SK-N-SH (cell line): Measurements from ENCODE around the gene TMEM74B. TPM values are rescaled to one million over a fixed set of nuclear protein-coding genes. Genes with fewer than 3 reads are reported as not detected.

Experiments used
- CTCF ChIA-PET: fragments of 300-600, 350-600 bp; formaldehyde crosslinking; extraction: SDS; loops from one replicate; lab custom pipeline; 2021; lab: Yijun Ruan, JAX
- POLR2A ChIA-PET: fragments of 350-600 bp; sonication (Branson Sonifier 250); formaldehyde crosslinking; extraction: SDS; loops from one replicate; lab custom pipeline; 2020; ENCODE audit warnings: antibody characterized with exemption, inconsistent platforms; lab: Yijun Ruan, JAX
- DNase-seq: peaks from one replicate; pipeline ENCODE4 v3.0.0; 2012
- H2AFZ ChIP-seq: fragments of 200-600 bp; sonication (generic); 2 replicates; pipeline ENCODE4 v1.8.1; 2016; ENCODE audit warnings: antibody characterized with exemption, mild to moderate bottlenecking, low read depth
- H3F3A ChIP-seq: fragments of 200-600 bp; sonication (generic); replicated peaks from 2 replicates; pipeline ENCODE3; 2016; ENCODE audit warnings: antibody characterized with exemption, mild to moderate bottlenecking; ENCODE audit not compliant: insufficient read depth
- H3K27ac ChIP-seq, 2 experiments: fragments of 200-500 bp in 1 of 2; fragments of 200-600 bp in 1 of 2; sonication (Bioruptor generic) in 1 of 2; sonication (generic), shearing (Covaris generic) in 1 of 2; 2 replicates each; pipeline versions ENCODE4 v1.5.1 to v1.6.1; 2014 to 2016; ENCODE audit warnings: low read depth in 2 of 2, inconsistent platforms in 1 of 2, low read length in 1 of 2, mild to moderate bottlenecking in 1 of 2, mixed read lengths in 1 of 2
- H3K27me3 ChIP-seq: fragments of 200-600 bp; sonication (generic), shearing (Covaris generic); 2 replicates; pipeline ENCODE4 v1.6.1; 2016; ENCODE audit warnings: mixed run types; ENCODE audit not compliant: insufficient read depth
- H3K36me3 ChIP-seq, 2 experiments: fragments of 200-500 bp in 1 of 2; fragments of 200-600 bp in 1 of 2; sonication (Bioruptor generic) in 1 of 2; sonication (generic) in 1 of 2; replicated peaks in 1 of 2; 2 replicates each; pipeline versions ENCODE3 to v1.5.1; 2014 to 2016; ENCODE audit warnings: low read length in 1 of 2, mild to moderate bottlenecking in 1 of 2; ENCODE audit not compliant: insufficient read depth in 2 of 2, control insufficient read depth in 1 of 2
- H3K4me1 ChIP-seq, 2 experiments: fragments of 200-500 bp in 1 of 2; fragments of 200-600 bp in 1 of 2; sonication (Bioruptor generic) in 1 of 2; sonication (generic), shearing (Covaris generic) in 1 of 2; 2 replicates each; pipeline versions ENCODE4 v1.5.1 to v1.6.1; 2014 to 2016; ENCODE audit warnings: low read depth in 1 of 2, low read length in 1 of 2, mixed run types in 1 of 2; ENCODE audit not compliant: insufficient read depth in 2 of 2, control insufficient read depth in 1 of 2
- H3K4me2 ChIP-seq: fragments of 200-600 bp; sonication (generic), shearing (Covaris generic); 2 replicates; pipeline ENCODE4 v1.6.1; 2017; ENCODE audit warnings: mixed run types
- H3K4me3 ChIP-seq, 2 experiments: fragments of 200-500 bp in 1 of 2; fragments of 200-600 bp in 1 of 2; sonication (Bioruptor generic) in 1 of 2; sonication (generic), shearing (Covaris generic) in 1 of 2; 2 replicates each; pipeline versions ENCODE4 v1.5.1 to v1.8.1; 2014 to 2016; ENCODE audit warnings: low read depth in 2 of 2, inconsistent platforms in 1 of 2, low read length in 1 of 2, mild to moderate bottlenecking in 1 of 2, mixed read lengths in 1 of 2, moderate library complexity in 1 of 2
- H3K79me2 ChIP-seq: fragments of 200-600 bp; sonication (generic); 2 replicates; pipeline ENCODE4 v1.8.1; 2017; ENCODE audit warnings: mild to moderate bottlenecking; ENCODE audit not compliant: insufficient read depth
- H3K9ac ChIP-seq: fragments of 200-600 bp; sonication (generic); 2 replicates; pipeline ENCODE4 v1.6.1; 2017; ENCODE audit warnings: mixed run types
- H3K9me2 ChIP-seq: fragments of 200-600 bp; sonication (generic); 2 replicates; pipeline ENCODE4 v1.6.1; 2017; ENCODE audit warnings: mixed run types
- H3K9me3 ChIP-seq: fragments of 200-600 bp; sonication (generic); 2 replicates; pipeline ENCODE4 v1.6.1; 2017; ENCODE audit warnings: mixed run types, mild to moderate bottlenecking, moderate library complexity
- H4K20me1 ChIP-seq: fragments of 200-600 bp; sonication (generic); 2 replicates; pipeline ENCODE4 v1.6.1; 2017; ENCODE audit warnings: mild to moderate bottlenecking, mixed run types; ENCODE audit not compliant: insufficient read depth
- CHD2 ChIP-seq: fragments of 150-350 bp; IDR thresholded peaks from 2 replicates; pipeline ENCODE4 v1.6.1; 2018; ENCODE audit warnings: low read length; ENCODE audit not compliant: partially characterized antibody
- CTCF ChIP-seq: fragments of 200-600 bp; sonication (generic); IDR thresholded peaks from 2 replicates; pipeline ENCODE4 v1.6.1; 2017; ENCODE audit warnings: antibody characterized with exemption, mild to moderate bottlenecking, moderate library complexity
- EP300 ChIP-seq, 2 experiments: IDR thresholded peaks; 2 replicates each; pipeline versions ENCODE4 v1.4.0 to v1.6.1; 2012; ENCODE audit warnings: borderline replicate concordance in 1 of 2, low read depth in 1 of 2, low read length in 1 of 2
- FOSL2 ChIP-seq: IDR thresholded peaks from 2 replicates; pipeline ENCODE4 v1.4.0; 2012; ENCODE audit warnings: low read depth, mild to moderate bottlenecking, moderate library complexity, borderline replicate concordance
- FOXJ3 ChIP-seq: sonication (generic); formaldehyde crosslinking; IDR thresholded peaks from 2 replicates; pipeline ENCODE4 v1.5.1; 2020; ENCODE audit warnings: mild to moderate bottlenecking, missing genetic modification reagents
- FOXM1 ChIP-seq: IDR thresholded peaks from 2 replicates; pipeline ENCODE4 v1.4.0; 2012; ENCODE audit warnings: low read depth, mild to moderate bottlenecking
- MXI1 ChIP-seq: IDR thresholded peaks from 2 replicates; pipeline ENCODE4 v1.6.1; 2012; ENCODE audit warnings: mild to moderate bottlenecking, low read depth, low read length, improper control_type of control experiment
- POLR2AphosphoS5 ChIP-seq: IDR thresholded peaks from 2 replicates; pipeline ENCODE4 v1.6.1; 2012; ENCODE audit warnings: low read depth, low read length
- RCOR1 ChIP-seq: fragments of 150-350 bp; IDR thresholded peaks from 2 replicates; pipeline ENCODE4 v1.6.1; 2017; ENCODE audit warnings: antibody characterized with exemption, low read length
- REST ChIP-seq: IDR thresholded peaks from 2 replicates; pipeline ENCODE4 v1.6.1; 2012; ENCODE audit warnings: mild to moderate bottlenecking, low read depth, low read length, moderate library complexity
- RFX5 ChIP-seq: IDR thresholded peaks from 2 replicates; pipeline ENCODE4 v1.6.1; 2012; ENCODE audit warnings: mild to moderate bottlenecking, improper control_type of control experiment, low read length
- RXRA ChIP-seq: IDR thresholded peaks from 2 replicates; pipeline ENCODE4 v1.4.0; 2012; ENCODE audit warnings: low read depth, mild to moderate bottlenecking, borderline replicate concordance
- SMC3 ChIP-seq: IDR thresholded peaks from 2 replicates; pipeline ENCODE4 v1.6.1; 2012; ENCODE audit warnings: low read depth, low read length, improper control_type of control experiment
- TCF12 ChIP-seq: IDR thresholded peaks from 2 replicates; pipeline ENCODE4 v1.4.0; 2012
- TEAD4 ChIP-seq: IDR thresholded peaks from 2 replicates; pipeline ENCODE4 v1.4.0; 2012; ENCODE audit warnings: mild to moderate bottlenecking, borderline replicate concordance; ENCODE audit not compliant: insufficient read depth
- USF1 ChIP-seq: IDR thresholded peaks from 2 replicates; pipeline ENCODE4 v1.4.0; 2012; ENCODE audit warnings: low read depth, borderline replicate concordance
- WGBS: methylation state at CpG from one replicate; pipeline ENCODE4 v1.1.6; 2017; ENCODE audit warnings: low lambda C conversion rate; 5-methylcytosine and 5-hydroxymethylcytosine counted together
- polyA plus RNA-seq, 3 experiments: library from polyadenylated mRNA; depleted of rRNA; stranded (reverse); fragments of >200 nt; gene quantifications; 2 replicates each; pipeline ENCODE4 v1.2.3, GENCODE V29; 2012
- TF ChIP-seq, protein P1 (sequence below): fragments of 150-350 bp; IDR thresholded peaks from 2 replicates; pipeline ENCODE4 v1.6.1; 2016; ENCODE audit warnings: mild to moderate bottlenecking, low read depth, low read length
- TF ChIP-seq, protein P2 (sequence below): IDR thresholded peaks from 2 replicates; pipeline ENCODE4 v1.4.0; 2012; ENCODE audit warnings: low read depth, borderline replicate concordance

Gene TMEM74B
- polyA plus RNA-seq, 1 of the 3 experiments (the other 2 are of a cell fraction), result 1.8 TPM

GRCh38 chr20:1205802-1206201 is 21.0 kb upstream of the TMEM74B start:
- Histone ChIP-seq H3K9me2 (no peaks in the 10 kb centered on the region), H3K79me2 (no peaks in the 10 kb centered on the region), H4K20me1 (no peaks in the 10 kb centered on the region), H3K9me3 (no peaks in the 10 kb centered on the region), H3K9ac (no peak overlapping the region), H3K27ac (no peak overlapping the region), H3K27me3 (no peaks in the 10 kb centered on the region; the same call in 1 of the 2 replicates), H3K36me3 (no peaks in the 10 kb centered on the region), H3F3A (no peaks in the 10 kb centered on the region), H3K4me3 (no peak overlapping the region), H3K4me1 (no peaks in the 10 kb centered on the region), H3K4me2 (no peak overlapping the region), H2AFZ (no peak overlapping the region)
- ChIA-PET POLR2A (no interaction called here), CTCF (interaction anchor here (1.1 to 3.7 kb wide), 3 partner anchors 19 to 97 kb away, joined by 3 to 11 read pairs (median 9); no protein-coding TSS in a partner anchor)
- no peak for TF ChIP-seq TCF12
- TF ChIP-seq, protein P1, sequence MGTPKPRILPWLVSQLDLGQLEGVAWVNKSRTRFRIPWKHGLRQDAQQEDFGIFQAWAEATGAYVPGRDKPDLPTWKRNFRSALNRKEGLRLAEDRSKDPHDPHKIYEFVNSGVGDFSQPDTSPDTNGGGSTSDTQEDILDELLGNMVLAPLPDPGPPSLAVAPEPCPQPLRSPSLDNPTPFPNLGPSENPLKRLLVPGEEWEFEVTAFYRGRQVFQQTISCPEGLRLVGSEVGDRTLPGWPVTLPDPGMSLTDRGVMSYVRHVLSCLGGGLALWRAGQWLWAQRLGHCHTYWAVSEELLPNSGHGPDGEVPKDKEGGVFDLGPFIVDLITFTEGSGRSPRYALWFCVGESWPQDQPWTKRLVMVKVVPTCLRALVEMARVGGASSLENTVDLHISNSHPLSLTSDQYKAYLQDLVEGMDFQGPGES, result no peak
- no peak for DNase-seq
- 62% methylated on average over 8 of the region's 8 CpGs for WGBS

DNA sequence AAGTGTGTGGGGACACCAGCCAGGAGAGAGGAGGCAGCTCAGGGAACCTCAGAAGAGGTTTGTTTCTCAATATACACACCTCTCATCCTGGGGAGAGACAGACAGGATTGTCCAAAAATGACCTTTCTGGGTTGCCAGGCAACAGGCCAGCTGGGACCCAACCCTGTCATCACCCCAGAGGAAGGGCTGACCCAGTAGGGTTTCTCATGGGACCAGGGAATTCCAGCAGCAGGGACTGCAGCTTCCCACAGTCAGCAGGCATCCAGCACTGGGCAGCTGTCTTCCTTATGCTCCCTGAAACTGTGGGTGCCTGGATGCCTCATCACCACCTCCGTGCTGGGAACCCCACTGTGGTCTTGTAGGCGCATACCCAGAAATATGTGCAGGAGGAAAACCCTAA is 19.8 kb upstream of the TMEM74B start:
- 79% methylated on average over 2 of the region's 2 CpGs for WGBS
- ChIA-PET POLR2A (no interaction called here), CTCF (interaction anchor here (0.8 to 3.7 kb wide), 4 partner anchors 9 to 262 kb away, joined by 3 to 15 read pairs (median 7); partner anchors contain the start of gene NSFL1C)
- H3K36me3 ChIP-seq, result no peaks in the 10 kb centered on the region
- H3K27me3 ChIP-seq, result no peaks in the 10 kb centered on the region; the same call in 1 of the 2 replicates
- H4K20me1 ChIP-seq, result no peaks in the 10 kb centered on the region
- H3K4me2 ChIP-seq, result no peak overlapping the region
- no peaks in the 10 kb centered on the region for H3K9me2 ChIP-seq
- no peaks in the 10 kb centered on the region for H3K4me1 ChIP-seq
- H3K4me3 ChIP-seq, result no peak overlapping the region
- H3F3A ChIP-seq, result no peaks in the 10 kb centered on the region
- H2AFZ ChIP-seq, result no peak overlapping the region
- no peaks in the 10 kb centered on the region for H3K9me3 ChIP-seq
- H3K27ac ChIP-seq, result no peak overlapping the region
- no peak overlapping the region for H3K9ac ChIP-seq
- no peaks in the 10 kb centered on the region for H3K79me2 ChIP-seq
- no peak for DNase-seq
- TF ChIP-seq RXRA (no peak), USF1 (no peak), FOXJ3 (CRISPR knock-in tag) (no peak), TEAD4 (no peak), REST (no peak), POLR2AphosphoS5 (no peak), FOXM1 (no peak), CHD2 (no peak), CTCF (no peak), MXI1 (no peak), RFX5 (no peak), SMC3 (no peak), RCOR1 (no peak), EP300 (IDR thresholded peaks at IDR 0.05; ENCODE audit: borderline replicate concordance in 1 of 2, low read depth in 1 of 2, low read length in 1 of 2) (no peak), FOSL2 (no peak)
- TF ChIP-seq, protein P2, sequence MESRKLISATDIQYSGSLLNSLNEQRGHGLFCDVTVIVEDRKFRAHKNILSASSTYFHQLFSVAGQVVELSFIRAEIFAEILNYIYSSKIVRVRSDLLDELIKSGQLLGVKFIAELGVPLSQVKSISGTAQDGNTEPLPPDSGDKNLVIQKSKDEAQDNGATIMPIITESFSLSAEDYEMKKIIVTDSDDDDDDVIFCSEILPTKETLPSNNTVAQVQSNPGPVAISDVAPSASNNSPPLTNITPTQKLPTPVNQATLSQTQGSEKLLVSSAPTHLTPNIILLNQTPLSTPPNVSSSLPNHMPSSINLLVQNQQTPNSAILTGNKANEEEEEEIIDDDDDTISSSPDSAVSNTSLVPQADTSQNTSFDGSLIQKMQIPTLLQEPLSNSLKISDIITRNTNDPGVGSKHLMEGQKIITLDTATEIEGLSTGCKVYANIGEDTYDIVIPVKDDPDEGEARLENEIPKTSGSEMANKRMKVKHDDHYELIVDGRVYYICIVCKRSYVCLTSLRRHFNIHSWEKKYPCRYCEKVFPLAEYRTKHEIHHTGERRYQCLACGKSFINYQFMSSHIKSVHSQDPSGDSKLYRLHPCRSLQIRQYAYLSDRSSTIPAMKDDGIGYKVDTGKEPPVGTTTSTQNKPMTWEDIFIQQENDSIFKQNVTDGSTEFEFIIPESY, result no peak
